Astrocyte of the spinal cord (primary cell): ENCODE measurements around the gene NXPH1.

Experiments
- DNase-seq: peaks from one replicate; pipeline ENCODE4 v3.0.0; 2011; ENCODE audit warnings: low read depth, low spot score
- H3K4me3 ChIP-seq: 2 replicates; pipeline ENCODE4 v1.5.1; 2011; ENCODE audit warnings: low read depth, mild to moderate bottlenecking, low read length, moderate library complexity
- CTCF ChIP-seq: IDR thresholded peaks from 2 replicates; pipeline ENCODE4 v1.5.1; 2012; ENCODE audit warnings: low read depth, mild to moderate bottlenecking, low read length, inconsistent platforms
- in situ Hi-C: cut with HindIII; loops from 2 replicates; pipeline ENCODE4 v1.10.0; 2017; ENCODE audit warnings: low sequenced_read_pairs

Gene NXPH1

GRCh38 chr7:8442051-8442813 is 8.8 kb downstream of the NXPH1 start:
- TF ChIP-seq CTCF, result no peak
- DNase-seq, result no peak
- in situ Hi-C loops, result no loop called here
- no peak overlapping the region for H3K4me3 ChIP-seq

- no peak overlapping the region for H3K4me3 ChIP-seq
- DNase-seq, result peak; percentile 49
- TF ChIP-seq CTCF, result no peak
- in situ Hi-C loops, result no loop called here
These were observed 9.4 kb downstream of the NXPH1 start for GRCh38 chr7:8442814-8443304.

- TF ChIP-seq CTCF, result no peak
- DNase-seq, result no peak
- in situ Hi-C loops, result no loop called here
These were observed 10.4 kb downstream of the NXPH1 start for GRCh38 chr7:8443576-8444467.

DNA sequence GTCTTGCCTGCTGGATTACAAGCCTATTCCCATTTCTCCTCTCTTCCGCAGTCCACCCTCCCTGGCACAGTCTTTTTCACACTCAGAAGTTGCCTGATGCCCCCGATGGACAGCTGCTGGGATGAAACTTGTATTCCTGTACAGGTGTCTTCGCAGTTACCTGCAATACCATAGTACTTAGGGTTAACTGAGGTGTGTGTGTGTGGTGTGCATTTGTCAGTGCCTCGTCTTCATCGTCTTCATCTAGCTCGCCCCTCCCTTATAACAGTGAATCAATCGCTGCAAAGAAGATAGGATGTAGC is 11.0 kb downstream of the NXPH1 start:
- H3K4me3 ChIP-seq, result no peak overlapping the region
- no peak for TF ChIP-seq CTCF
- DNase-seq, result no peak
- in situ Hi-C loops, result no loop called here

More at GRCh38 chr7:8443576-8444467, 10.4 kb downstream of the NXPH1 start:
- no peak overlapping the region for H3K4me3 ChIP-seq

GRCh38 chr7:8453535-8453934 is 20.1 kb downstream of the NXPH1 start:
- H3K4me3 ChIP-seq, result no peak overlapping the region
- no peak for DNase-seq
- TF ChIP-seq CTCF, result no peak
- in situ Hi-C loops, result no loop called here

DNA sequence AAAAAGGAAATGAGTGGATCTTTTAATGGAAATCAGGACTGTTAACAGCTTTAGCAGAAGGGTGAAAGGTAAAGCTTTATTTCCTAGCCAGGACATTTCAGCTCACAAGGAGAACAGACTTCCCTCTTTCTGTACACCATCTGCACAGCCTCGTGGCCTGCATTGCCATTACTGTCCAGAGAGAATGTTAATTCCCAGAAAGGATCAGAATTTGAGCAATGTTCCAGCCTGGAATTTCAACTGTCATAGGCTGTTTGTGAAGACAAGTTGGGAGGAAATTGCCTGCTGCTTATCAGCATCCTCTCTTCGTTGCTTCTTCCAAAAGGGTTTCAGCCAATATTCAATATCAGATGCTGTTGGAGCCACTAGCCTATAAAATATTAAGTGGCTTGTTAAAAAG is 22.0 kb downstream of the NXPH1 start:
- no peak for DNase-seq
- in situ Hi-C loops, result no loop called here
- no peak for TF ChIP-seq CTCF
- H3K4me3 ChIP-seq, result no peak overlapping the region
